Muscle layer of duodenum (tissue), 2 donors: ENCODE data around the gene DHX30.

ENCODE experiments used
- H3K27ac ChIP-seq: one replicate; pipeline ENCODE4 v1.7.0; 2013; ENCODE audit warnings: mild to moderate bottlenecking, low read length
- H3K27me3 ChIP-seq: one replicate; pipeline ENCODE4 v1.7.0; 2013; ENCODE audit warnings: low read depth, mild to moderate bottlenecking, control low read depth, low read length
- H3K36me3 ChIP-seq, 2 donors: one replicate each; pipeline ENCODE4 v1.7.0; 2013; ENCODE audit warnings: low read length in 2 of 2, control low read depth in 1 of 2, mild to moderate bottlenecking in 1 of 2; ENCODE audit not compliant: insufficient read depth in 2 of 2, control insufficient read depth in 1 of 2
- H3K4me1 ChIP-seq, 2 donors: one replicate each; pipeline ENCODE4 v1.7.0; 2013; ENCODE audit warnings: low read length in 2 of 2, mild to moderate bottlenecking in 2 of 2, control low read depth in 1 of 2, moderate library complexity in 1 of 2; ENCODE audit not compliant: insufficient read depth in 2 of 2, control insufficient read depth in 1 of 2
- H3K4me3 ChIP-seq, 2 donors: one replicate each; pipeline ENCODE4 v1.7.0; 2013; ENCODE audit warnings: low read length in 2 of 2, low read depth in 1 of 2, mild to moderate bottlenecking in 1 of 2
- H3K9me3 ChIP-seq, 2 donors: one replicate each; pipeline ENCODE4 v1.7.0; 2013; ENCODE audit warnings: low read length in 2 of 2, control low read depth in 1 of 2, mild to moderate bottlenecking in 1 of 2; ENCODE audit not compliant: control insufficient read depth in 1 of 2
- donor health status: healthy.

Gene DHX30

GRCh38 chr3:47847801-47848518 is 45.0 kb downstream of the DHX30 start:
- H3K27me3 ChIP-seq, result no peaks in the 10 kb centered on the region
- no peak overlapping the region for H3K27ac ChIP-seq
- H3K9me3 ChIP-seq, result no peaks in the 10 kb centered on the region
- peaks cover 58 to 87% of the 10 kb centered on the region in 2 donors for H3K36me3 ChIP-seq
- H3K4me1 ChIP-seq, result no peaks in the 10 kb centered on the region
- H3K4me3 ChIP-seq, result no peak overlapping the region

- H3K4me3 ChIP-seq, result no peak overlapping the region
- H3K36me3 ChIP-seq, result peaks cover 54 to 85% of the 10 kb centered on the region in 2 donors
- no peaks in the 10 kb centered on the region for H3K4me1 ChIP-seq
- H3K27ac ChIP-seq, result no peak overlapping the region
- no peaks in the 10 kb centered on the region for H3K9me3 ChIP-seq
- no peaks in the 10 kb centered on the region for H3K27me3 ChIP-seq
Measured at GRCh38 chr3:47848599-47849117, 45.7 kb downstream of the DHX30 start.

- H3K27me3 ChIP-seq, result no peaks in the 10 kb centered on the region
- H3K4me3 ChIP-seq, result no peak overlapping the region
- no peaks in the 10 kb centered on the region for H3K9me3 ChIP-seq
- H3K36me3 ChIP-seq, result peaks cover 54 to 85% of the 10 kb centered on the region in 2 donors
- no peaks in the 10 kb centered on the region for H3K4me1 ChIP-seq
- H3K27ac ChIP-seq, result no peak overlapping the region
Measured at GRCh38 chr3:47849186-47849698, 46.3 kb downstream of the DHX30 start.

- H3K4me1 ChIP-seq, result no peaks in the 10 kb centered on the region
- no peaks in the 10 kb centered on the region for H3K27me3 ChIP-seq
- no peak overlapping the region for H3K4me3 ChIP-seq
- peaks cover 51 to 87% of the 10 kb centered on the region in 2 donors for H3K36me3 ChIP-seq
- H3K27ac ChIP-seq, result no peak overlapping the region
- H3K9me3 ChIP-seq, result no peaks in the 10 kb centered on the region
Measured at GRCh38 chr3:47849699-47850563, 47.0 kb downstream of the DHX30 start.

GRCh38 chr3:47850564-47851410 is 47.8 kb downstream of the DHX30 start:
- no peak overlapping the region for H3K4me3 ChIP-seq
- H3K36me3 ChIP-seq, result peaks cover 49 to 91% of the 10 kb centered on the region in 2 donors
- no peaks in the 10 kb centered on the region for H3K27me3 ChIP-seq
- H3K27ac ChIP-seq, result no peak overlapping the region
- no peaks in the 10 kb centered on the region for H3K9me3 ChIP-seq
- H3K4me1 ChIP-seq, result no peaks in the 10 kb centered on the region

DNA sequence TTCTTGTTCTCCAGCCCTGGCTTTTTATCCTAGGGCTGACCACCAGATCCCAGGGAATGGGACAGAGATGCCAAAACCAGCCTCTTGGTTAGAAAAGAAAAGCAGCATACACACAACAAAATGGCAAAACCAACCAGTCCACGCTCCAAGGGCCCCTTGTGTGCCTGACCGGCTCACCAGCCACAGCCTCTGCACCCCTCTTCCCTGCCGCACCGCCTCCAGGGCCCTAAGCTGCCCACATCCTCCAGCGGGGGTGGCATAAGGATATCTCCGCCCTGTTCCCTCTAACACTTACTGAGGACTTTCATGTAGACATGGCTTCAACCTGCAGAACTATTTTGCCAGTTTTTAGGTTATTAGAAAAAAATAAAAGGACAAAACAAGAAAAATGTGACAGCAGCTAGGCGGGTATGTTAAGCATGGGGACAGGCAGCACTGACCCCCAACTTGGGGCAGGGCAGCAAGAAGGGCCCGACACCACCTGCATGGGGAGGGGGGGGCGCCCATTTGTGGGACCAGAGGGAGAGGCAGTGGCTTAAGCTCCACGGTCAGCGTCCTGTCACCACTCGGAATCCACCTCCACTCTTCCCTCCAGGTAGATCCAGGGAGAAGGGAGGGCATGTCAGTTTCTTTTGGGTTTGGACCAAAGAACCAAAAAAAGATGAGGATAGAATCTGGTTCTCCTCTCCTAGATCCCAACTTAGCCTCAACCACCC is 49.1 kb downstream of the DHX30 start:
- no peaks in the 10 kb centered on the region for H3K9me3 ChIP-seq
- peaks cover 47 to 91% of the 10 kb centered on the region in 2 donors for H3K36me3 ChIP-seq
- H3K4me1 ChIP-seq, result no peaks in the 10 kb centered on the region
- no peak overlapping the region for H3K27ac ChIP-seq
- H3K4me3 ChIP-seq, result no peak overlapping the region
- no peaks in the 10 kb centered on the region for H3K27me3 ChIP-seq

GRCh38 chr3:47852604-47853602 is 50.0 kb downstream of the DHX30 start:
- Histone ChIP-seq H3K36me3 (peaks cover 45 to 89% of the 10 kb centered on the region in 2 donors), H3K27me3 (no peaks in the 10 kb centered on the region), H3K4me3 (no peak overlapping the region), H3K4me1 (no peaks in the 10 kb centered on the region), H3K9me3 (no peaks in the 10 kb centered on the region), H3K27ac (no peak overlapping the region)

DNA sequence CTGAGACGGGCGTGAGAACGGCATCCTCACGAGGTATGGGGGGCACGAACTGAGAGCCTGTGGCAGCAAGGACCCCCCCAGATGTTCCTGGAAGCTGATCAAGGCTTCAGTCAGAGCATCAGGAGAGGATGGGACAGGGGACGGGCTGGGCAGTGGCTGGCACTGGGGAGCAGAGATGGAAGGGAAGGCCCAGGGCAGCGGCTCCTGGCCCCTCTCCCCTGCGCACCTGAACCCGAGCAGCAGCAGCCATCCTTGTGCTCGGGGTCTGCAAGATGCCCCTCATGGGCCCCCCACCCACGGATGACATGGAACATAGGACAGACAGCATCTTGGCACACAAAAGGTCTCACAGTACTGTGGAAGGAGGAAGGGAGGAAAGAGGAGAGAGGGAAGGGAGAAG is 51.3 kb downstream of the DHX30 start:
- no peaks in the 10 kb centered on the region for H3K27me3 ChIP-seq
- no peak overlapping the region for H3K27ac ChIP-seq
- no peaks in the 10 kb centered on the region for H3K9me3 ChIP-seq
- H3K4me3 ChIP-seq, result no peak overlapping the region
- H3K4me1 ChIP-seq, result no peaks in the 10 kb centered on the region
- peaks cover 42 to 84% of the 10 kb centered on the region in 2 donors for H3K36me3 ChIP-seq

GRCh38 chr3:47854720-47855455 is 52.0 kb downstream of the DHX30 start:
- Histone ChIP-seq H3K27ac (no peak overlapping the region), H3K27me3 (no peaks in the 10 kb centered on the region), H3K36me3 (peaks cover 36 to 82% of the 10 kb centered on the region in 2 donors), H3K4me1 (no peaks in the 10 kb centered on the region), H3K4me3 (no peak overlapping the region), H3K9me3 (no peaks in the 10 kb centered on the region)
